A673 (cell line): ENCODE results near the gene APEX2.

Source experiments
- CTCF ChIP-seq: fragments of 300-800, 200-600 bp; sonication (generic); conservative IDR thresholded peaks from 2 replicates; pipeline ENCODE4 v1.5.1; 2017; ENCODE audit warnings: low read depth, mild to moderate bottlenecking, antibody characterized with exemption, low read length, moderate library complexity, mixed read lengths
- EZH2 ChIP-seq: fragments of 200-600 bp; sonication (generic); IDR thresholded peaks from 2 replicates; pipeline ENCODE4 v1.6.1; 2017; ENCODE audit warnings: borderline replicate concordance, low read depth, mild to moderate bottlenecking, mixed read lengths, antibody characterized with exemption, low read length; ENCODE audit not compliant: poor library complexity, severe bottlenecking

GRCh38 chrX:55008571-55009358 is 8.6 kb downstream of the APEX2 start:
- TF ChIP-seq EZH2 (no peak), CTCF (no peak)
